Heart left ventricle (tissue), 16 donors: Measurements from ENCODE around the gene PLCB1. TPM values are rescaled to one million over a fixed set of nuclear protein-coding genes. Genes with fewer than 3 reads are reported as not detected.
"Not testable (repeated sequence)": the region's sequence is repeated elsewhere in the genome, so short reads cannot be mapped to it uniquely, and the experiment has no call there.

Experiments
- ATAC-seq, 4 donors: fragments of 200-7000 bp; cut with Tn5 transposase; one replicate each; pipeline ENCODE4 v1.9.1; 2020 to 2022; ENCODE audit warnings: moderate library complexity in 4 of 4, mild to moderate bottlenecking in 3 of 4, moderate number of reproducible peaks in 1 of 4
- DNase-seq, 5 donors: peaks; one replicate each; pipeline ENCODE4 v3.0.0-alpha.2; 2020
- H3K27ac ChIP-seq, 12 donors: fragments of 200-600 bp; sonication (generic) in 4 of 12; one replicate each; pipeline versions ENCODE4 v1.5.0 to v1.8.0; 2016 to 2022; ENCODE audit warnings: mild to moderate bottlenecking in 2 of 12
- H3K27me3 ChIP-seq, 9 donors: fragments of 200-600 bp; sonication (generic) in 2 of 9; one replicate each; pipeline versions ENCODE4 v1.5.1 to v1.8.0; 2016 to 2022; ENCODE audit warnings: mild to moderate bottlenecking in 3 of 9
- H3K36me3 ChIP-seq, 9 donors: fragments of 200-600 bp; sonication (generic) in 2 of 9; one replicate each; pipeline versions ENCODE4 v1.5.0 to v1.8.0; 2018 to 2022; ENCODE audit warnings: mild to moderate bottlenecking in 2 of 9
- H3K4me1 ChIP-seq, 12 donors: fragments of 200-600 bp; sonication (generic) in 4 of 12; one replicate each; pipeline versions ENCODE4 v1.5.0 to v1.8.0; 2016 to 2022; ENCODE audit warnings: mild to moderate bottlenecking in 3 of 12
- H3K4me3 ChIP-seq, 12 donors: fragments of 200-600 bp; sonication (generic) in 4 of 12; one replicate each; pipeline versions ENCODE4 v1.5.0 to v1.8.0; 2017 to 2022; ENCODE audit warnings: mild to moderate bottlenecking in 9 of 12, moderate library complexity in 4 of 12
- H3K9me3 ChIP-seq, 12 donors: fragments of 200-600 bp; sonication (generic) in 4 of 12; one replicate each; pipeline versions ENCODE4 v1.5.0 to v1.8.0; 2016 to 2022; ENCODE audit warnings: mild to moderate bottlenecking in 1 of 12
- POLR2A ChIP-seq, 2 donors: fragments of 450-650 bp; IDR thresholded peaks; one replicate each; pipeline ENCODE4 v1.6.1; 2017; ENCODE audit warnings: antibody characterized with exemption in 2 of 2, mild to moderate bottlenecking in 2 of 2, moderate library complexity in 2 of 2
- WGBS, 4 donors: extraction: QIAGEN DNeasy Blood & Tissue Kit in 2 of 4; methylation state at CpG; one replicate each; pipeline versions ENCODE4 v1.1.5 to v1.1.7; 2013 to 2018; 5-methylcytosine and 5-hydroxymethylcytosine counted together
- intact Hi-C, 10 donors: fragments of 100-400 bp; cut with DNase I; formaldehyde crosslinking; loops; one replicate each; pipeline versions ENCODE4 v1.11.1 to v1.14.2; 2022
- polyA plus RNA-seq, 2 donors: library from polyadenylated mRNA; stranded (reverse); fragments of 200-250 nt; gene quantifications; one replicate each; pipeline ENCODE4 v1.2.3, GENCODE V29; 2013
- total RNA-seq, 9 donors: library from RNA; depleted of rRNA in 2 of 9; stranded (reverse); fragments of >200 nt in 2 of 9; fragmentation: NEBNext Ultra II Directional in 3 of 9; extraction: Animal tissue kit (Norgen Biotek cat#: 25700) in 3 of 9; gene quantifications; one replicate each; pipeline versions ENCODE4 v1.1.0 to v1.2.4, GENCODE V29; 2016 to 2023
- TF ChIP-seq, protein P1 (sequence below), 12 donors: fragments of 200-600 bp; sonication (generic) in 4 of 12; IDR thresholded peaks; one replicate each; pipeline versions ENCODE4 v1.5.0 to v1.8.0; 2018 to 2022; ENCODE audit warnings: antibody characterized with exemption in 12 of 12, mild to moderate bottlenecking in 5 of 12
- donor health status: ischemic (EF 13 %, LVEDD 7.1; RV severe dilation, severe dysfunction).
- donor health status: healthy with polysubstance abuse.
- donor health status: DM: no; HTN: yes; CAD: no.
- donor health status: DM: no; HTN: no; CAD: no.
- donor health status: ischemic (EF 25% LVEDD 6.9; RV normal size, moderate dysfunction).
- donor health status: ischemic (EF 25% LVEDD 5.7; RV mildly dilated, moderate dysfunction).
- donor health status: healthy.
- donor health status: DM: yes; HTN: yes; CAD: no.
- donor health status: ischemic (EF 35%, LVEDD 5.7; RV mildly dilated, moderate dysfunction).
- donor health status: nonischemic (EF 11% LVEDD 7.7; RV severe dilation, severe dysfunction).
- donor health status: DM: yes; HTN: yes; CAD: no.
- donor health status: PGD.
- donor health status: ischemic (EF 29% LVEDD 5.4; RV normal size, mild dysfunction).
- donor health status: nonischemic (EF 23%, LVEDD 6.1; RV moderate dilation, normal function).

The PLCB1 gene
- total and polyA plus RNA-seq, 11 donors, result 2.5 to 12.1 (median 7.4) TPM

DNA sequence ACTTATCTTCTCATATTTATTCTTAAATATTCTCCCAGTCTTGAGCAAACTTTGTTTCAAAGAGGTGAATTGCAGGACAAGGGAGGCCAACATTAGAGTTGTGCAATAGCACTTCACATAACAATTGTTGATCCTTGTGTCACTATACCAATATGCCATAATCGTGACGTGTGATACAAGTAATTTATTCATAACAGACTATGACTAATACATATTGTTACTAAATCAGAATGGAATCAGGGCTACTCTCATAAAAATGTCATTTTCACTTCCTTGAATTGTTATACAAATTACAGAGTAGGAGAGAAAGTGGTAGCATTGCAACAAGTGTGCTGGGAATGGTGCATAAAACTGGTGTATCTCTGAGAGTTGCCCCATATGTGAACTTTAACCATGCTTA, 37.2 kb upstream of the PLCB1 start:
- no peak overlapping the region for H3K4me3 ChIP-seq
- peaks cover 0 to 17% (median 8%) of the 10 kb centered on the region in 12 donors for H3K4me1 ChIP-seq
- peak in 1 of 4 donors; percentile 37 for ATAC-seq
- no peak for DNase-seq
- no peaks in the 10 kb centered on the region for H3K9me3 ChIP-seq
- no peaks in the 10 kb centered on the region for H3K27me3 ChIP-seq
- H3K36me3 ChIP-seq, result no peaks in the 10 kb centered on the region
- TF ChIP-seq POLR2A (IDR thresholded peaks at IDR 0.05), result no peak
- TF ChIP-seq, protein P1, sequence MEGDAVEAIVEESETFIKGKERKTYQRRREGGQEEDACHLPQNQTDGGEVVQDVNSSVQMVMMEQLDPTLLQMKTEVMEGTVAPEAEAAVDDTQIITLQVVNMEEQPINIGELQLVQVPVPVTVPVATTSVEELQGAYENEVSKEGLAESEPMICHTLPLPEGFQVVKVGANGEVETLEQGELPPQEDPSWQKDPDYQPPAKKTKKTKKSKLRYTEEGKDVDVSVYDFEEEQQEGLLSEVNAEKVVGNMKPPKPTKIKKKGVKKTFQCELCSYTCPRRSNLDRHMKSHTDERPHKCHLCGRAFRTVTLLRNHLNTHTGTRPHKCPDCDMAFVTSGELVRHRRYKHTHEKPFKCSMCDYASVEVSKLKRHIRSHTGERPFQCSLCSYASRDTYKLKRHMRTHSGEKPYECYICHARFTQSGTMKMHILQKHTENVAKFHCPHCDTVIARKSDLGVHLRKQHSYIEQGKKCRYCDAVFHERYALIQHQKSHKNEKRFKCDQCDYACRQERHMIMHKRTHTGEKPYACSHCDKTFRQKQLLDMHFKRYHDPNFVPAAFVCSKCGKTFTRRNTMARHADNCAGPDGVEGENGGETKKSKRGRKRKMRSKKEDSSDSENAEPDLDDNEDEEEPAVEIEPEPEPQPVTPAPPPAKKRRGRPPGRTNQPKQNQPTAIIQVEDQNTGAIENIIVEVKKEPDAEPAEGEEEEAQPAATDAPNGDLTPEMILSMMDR (IDR thresholded peaks at IDR 0.05), result no peak
- WGBS, 4 donors, result 42 to 59% (median 47%) methylated on average over 2 of the region's 2 CpGs
- peak overlapping the region in 1 of 12 donors; percentile 63 for H3K27ac ChIP-seq
- intact Hi-C loops, result no loop called here

DNA sequence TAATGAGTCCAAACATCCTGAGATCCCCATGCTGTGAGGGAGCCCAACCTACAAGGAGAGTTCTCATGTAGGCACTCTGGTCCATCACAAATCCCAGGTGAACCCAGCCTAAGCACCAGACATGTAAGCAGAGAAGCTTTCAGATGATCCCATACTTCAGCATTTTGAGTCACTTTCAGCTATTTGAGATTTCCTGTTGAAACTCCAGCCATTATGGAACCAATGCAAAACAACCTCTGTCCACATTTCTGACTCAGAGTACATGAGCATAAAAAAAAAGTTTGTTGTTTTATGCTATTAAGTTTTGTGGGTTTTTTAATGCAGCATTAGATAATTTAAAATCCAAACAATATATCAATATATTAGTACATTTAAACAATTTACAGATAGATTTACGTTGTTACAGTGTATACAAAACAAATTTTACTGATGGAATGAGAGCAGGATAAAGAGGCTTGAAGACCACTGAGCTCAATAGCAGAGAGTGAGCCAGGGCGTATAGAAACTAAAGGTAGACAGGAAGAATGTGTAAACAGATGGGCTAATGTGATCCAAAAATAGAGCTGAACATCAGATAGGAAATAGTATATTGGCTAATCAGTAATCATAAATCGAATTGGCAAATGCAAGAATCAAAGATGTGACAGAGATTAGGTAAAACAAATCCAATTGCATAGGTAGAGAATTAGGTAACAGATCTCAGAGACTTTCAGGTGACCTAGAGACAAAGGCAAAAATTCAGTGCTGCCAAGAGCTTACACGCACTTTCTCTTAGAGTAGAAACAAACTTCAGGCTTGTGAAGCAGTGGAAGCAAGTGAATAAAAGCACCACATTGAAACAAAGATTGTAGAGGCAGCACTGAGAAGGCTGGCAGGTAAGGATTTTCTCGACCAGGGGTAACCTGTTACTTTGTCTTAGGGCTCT, 36.2 kb upstream of the PLCB1 start:
- H3K9me3 ChIP-seq, result no peaks in the 10 kb centered on the region
- intact Hi-C loops, result no loop called here
- H3K4me1 ChIP-seq, result peaks cover 0 to 17% (median 8%) of the 10 kb centered on the region in 12 donors
- H3K36me3 ChIP-seq, result no peaks in the 10 kb centered on the region
- ATAC-seq (no peak), DNase-seq (no peak)
- peak overlapping the region in 1 of 12 donors; percentile 63 for H3K27ac ChIP-seq
- WGBS, 4 donors, result 50 to 81% (median 67%) methylated on average over 5 of the region's 5 CpGs
- TF ChIP-seq, protein P1 (IDR thresholded peaks at IDR 0.05), result no peak
- no peak for TF ChIP-seq POLR2A (IDR thresholded peaks at IDR 0.05)
- no peak overlapping the region for H3K4me3 ChIP-seq
- H3K27me3 ChIP-seq, result no peaks in the 10 kb centered on the region

DNA sequence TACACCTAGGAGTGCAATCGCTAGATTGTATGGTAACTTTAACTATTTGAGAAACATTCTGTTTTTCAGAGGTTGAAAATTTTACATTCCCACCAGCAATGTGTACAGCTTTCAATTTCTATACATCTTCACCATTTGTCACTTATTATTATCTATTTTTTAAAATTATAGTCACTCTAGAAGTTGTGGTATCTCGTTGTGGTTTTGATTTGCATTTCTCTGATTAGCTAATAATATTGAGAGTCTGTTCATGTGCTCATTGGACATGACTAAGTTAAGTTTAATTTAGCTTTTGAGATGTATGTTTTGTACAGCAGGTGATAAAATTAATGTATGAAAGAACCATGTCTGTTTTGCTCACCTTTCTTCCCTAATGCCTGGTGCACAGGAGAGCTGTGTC, 34.8 kb upstream of the PLCB1 start:
- peaks cover 0 to 17% (median 8%) of the 10 kb centered on the region in 12 donors for H3K4me1 ChIP-seq
- WGBS, 4 donors, result 50 to 86% (median 68%) methylated on average over 2 of the region's 2 CpGs

DNA sequence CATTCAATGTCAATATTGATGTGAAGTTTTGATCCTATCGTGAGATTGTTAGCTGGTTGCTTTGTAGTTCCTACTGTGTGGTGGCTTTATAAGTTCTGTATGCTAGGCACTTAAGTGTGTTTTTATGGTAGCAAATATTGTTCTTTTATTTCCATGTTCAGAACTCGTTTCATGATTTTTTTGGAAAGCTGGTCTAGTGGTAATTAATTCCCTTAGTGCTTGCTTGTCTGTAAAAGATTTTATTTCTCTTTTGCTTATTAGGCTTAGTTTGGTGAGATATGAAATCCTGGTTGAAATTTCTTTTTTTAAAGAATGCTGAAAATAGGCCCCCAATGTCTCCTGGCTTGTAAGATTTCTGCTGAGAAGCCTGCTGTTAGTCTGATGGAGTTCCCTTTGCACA, 27.8 kb upstream of the PLCB1 start:
- H3K27me3 ChIP-seq, result no peaks in the 10 kb centered on the region
- ATAC-seq (no peak), DNase-seq (no peak)
- H3K4me3 ChIP-seq, result no peak overlapping the region
- H3K27ac ChIP-seq, result no peak overlapping the region
- 88 to 95% (median 91%) methylated on average over 2 of the region's 2 CpGs for WGBS, 4 donors
- no peaks in the 10 kb centered on the region for H3K4me1 ChIP-seq
- intact Hi-C loops, result no loop called here
- TF ChIP-seq POLR2A (IDR thresholded peaks at IDR 0.05), result no peak
- TF ChIP-seq, protein P1 (IDR thresholded peaks at IDR 0.05), result no peak
- H3K9me3 ChIP-seq, result peaks cover 0 to 40% (median 21%) of the 10 kb centered on the region in 12 donors
- no peaks in the 10 kb centered on the region for H3K36me3 ChIP-seq

More for the DNA sequence above, 34.8 kb upstream of the PLCB1 start:
- no peaks in the 10 kb centered on the region for H3K36me3 ChIP-seq
- intact Hi-C loops, result no loop called here
- ATAC-seq, result no peak
- no peak overlapping the region for H3K27ac ChIP-seq
- H3K4me3 ChIP-seq, result no peak overlapping the region
- H3K27me3 ChIP-seq, result no peaks in the 10 kb centered on the region
- no peaks in the 10 kb centered on the region for H3K9me3 ChIP-seq
- TF ChIP-seq, protein P1 (IDR thresholded peaks at IDR 0.05), result no peak
- no peak for TF ChIP-seq POLR2A (IDR thresholded peaks at IDR 0.05)
- no peak for DNase-seq

DNA sequence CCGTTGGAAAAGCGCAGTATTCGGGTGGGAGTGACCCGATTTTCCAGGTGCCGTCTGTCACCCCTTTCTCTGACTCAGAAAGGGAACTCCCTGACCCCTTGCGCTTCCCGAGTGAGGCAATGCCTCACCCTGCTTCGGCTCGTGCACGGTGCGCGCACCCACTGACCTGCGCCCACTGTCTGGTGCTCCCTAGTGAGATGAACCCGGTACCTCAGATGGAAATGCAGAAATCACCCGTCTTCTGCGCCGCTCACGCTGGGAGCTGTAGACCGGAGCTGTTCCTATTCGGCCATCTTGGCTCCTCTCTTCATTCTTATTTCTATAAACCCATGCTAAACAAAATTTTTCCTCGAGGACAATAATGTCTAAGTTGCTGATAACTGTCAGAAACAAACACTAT, 17.5 kb upstream of the PLCB1 start:
- ATAC-seq, H3K9me3 ChIP-seq, DNase-seq, H3K27ac ChIP-seq, H3K36me3 ChIP-seq, H3K27me3 ChIP-seq, H3K4me3 ChIP-seq, H3K4me1 ChIP-seq, intact Hi-C loops: not testable (repeated sequence)
- 88 to 93% (median 91%) methylated on average over 17 to 21 of the region's 21 CpGs for WGBS, 4 donors
